SK-N-DZ (cell line): ENCODE results near the gene SLF2.

Source experiments
- DNase-seq: peaks from one replicate; pipeline ENCODE4 v3.0.0-alpha.2; 2015; ENCODE audit warnings: low spot score

Gene SLF2

GRCh38 chr10:100978121-100978900 is 65.5 kb downstream of the SLF2 start:
- no peak for DNase-seq

GRCh38 chr10:100978901-100979195 is 66.1 kb downstream of the SLF2 start:
- DNase-seq = no peak

GRCh38 chr10:100979791-100980272 is 67.1 kb downstream of the SLF2 start:
- no peak for DNase-seq

GRCh38 chr10:100980311-100980710 is 67.5 kb downstream of the SLF2 start:
- no peak for DNase-seq

- no peak for DNase-seq
Measured at GRCh38 chr10:100980711-100981110, 67.9 kb downstream of the SLF2 start.

GRCh38 chr10:100981178-100981772 is 68.5 kb downstream of the SLF2 start:
- no peak for DNase-seq

- DNase-seq = no peak
Measured at GRCh38 chr10:100982916-100983830, 70.4 kb downstream of the SLF2 start.

GRCh38 chr10:100983868-100984671 is 71.3 kb downstream of the SLF2 start:
- no peak for DNase-seq

- DNase-seq = no peak
Measured at GRCh38 chr10:100984672-100985177, 72.0 kb downstream of the SLF2 start.

- no peak for DNase-seq
Measured at GRCh38 chr10:100985336-100985735, 72.6 kb downstream of the SLF2 start.

- DNase-seq = no peak
Measured at GRCh38 chr10:100986623-100986951, 73.8 kb downstream of the SLF2 start.

GRCh38 chr10:100986952-100987684 is 74.4 kb downstream of the SLF2 start, which contains the start of the genes MRPL43 and TWNK:
Gene MRPL43, minus strand, starts transcription at chr10:100987497. Its CDS starts 54 bp downstream, at chr10:100987443.
Gene TWNK, plus strand, starts transcription at chr10:100987543. Its CDS starts 668 bp downstream, at chr10:100988211.
- DNase-seq = peak; percentile 81

GRCh38 chr10:100987685-100988049 is 74.9 kb downstream of the SLF2 start:
- DNase-seq = no peak

- DNase-seq = no peak
Measured at GRCh38 chr10:100988166-100988565, 75.4 kb downstream of the SLF2 start.

GRCh38 chr10:100989088-100989487 is 76.3 kb downstream of the SLF2 start:
- no peak for DNase-seq

GRCh38 chr10:100993986-100994708 is 81.4 kb downstream of the SLF2 start:
- DNase-seq = no peak

GRCh38 chr10:100995181-100995580 is 82.4 kb downstream of the SLF2 start:
- no peak for DNase-seq

- DNase-seq = no peak
Measured at GRCh38 chr10:100996678-100997359, 84.1 kb downstream of the SLF2 start.
